ENCODE results near the gene PIM1.

DNA sequence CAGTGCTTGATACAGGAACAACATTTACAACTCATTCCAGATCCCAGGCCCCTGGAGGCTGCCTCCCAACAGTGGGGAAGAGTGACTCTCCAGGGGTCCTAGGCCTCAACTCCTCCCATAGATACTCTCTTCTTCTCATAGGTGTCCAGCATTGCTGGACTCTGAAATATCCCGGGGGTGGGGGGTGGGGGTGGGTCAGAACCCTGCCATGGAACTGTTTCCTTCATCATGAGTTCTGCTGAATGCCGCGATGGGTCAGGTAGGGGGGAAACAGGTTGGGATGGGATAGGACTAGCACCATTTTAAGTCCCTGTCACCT is 4.2 kb downstream of the PIM1 start:
- TF ChIP-seq, protein P1, sequence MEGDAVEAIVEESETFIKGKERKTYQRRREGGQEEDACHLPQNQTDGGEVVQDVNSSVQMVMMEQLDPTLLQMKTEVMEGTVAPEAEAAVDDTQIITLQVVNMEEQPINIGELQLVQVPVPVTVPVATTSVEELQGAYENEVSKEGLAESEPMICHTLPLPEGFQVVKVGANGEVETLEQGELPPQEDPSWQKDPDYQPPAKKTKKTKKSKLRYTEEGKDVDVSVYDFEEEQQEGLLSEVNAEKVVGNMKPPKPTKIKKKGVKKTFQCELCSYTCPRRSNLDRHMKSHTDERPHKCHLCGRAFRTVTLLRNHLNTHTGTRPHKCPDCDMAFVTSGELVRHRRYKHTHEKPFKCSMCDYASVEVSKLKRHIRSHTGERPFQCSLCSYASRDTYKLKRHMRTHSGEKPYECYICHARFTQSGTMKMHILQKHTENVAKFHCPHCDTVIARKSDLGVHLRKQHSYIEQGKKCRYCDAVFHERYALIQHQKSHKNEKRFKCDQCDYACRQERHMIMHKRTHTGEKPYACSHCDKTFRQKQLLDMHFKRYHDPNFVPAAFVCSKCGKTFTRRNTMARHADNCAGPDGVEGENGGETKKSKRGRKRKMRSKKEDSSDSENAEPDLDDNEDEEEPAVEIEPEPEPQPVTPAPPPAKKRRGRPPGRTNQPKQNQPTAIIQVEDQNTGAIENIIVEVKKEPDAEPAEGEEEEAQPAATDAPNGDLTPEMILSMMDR (conservative IDR thresholded peaks at IDR 0.05; ENCODE audit: low read length), result no peak
- TF ChIP-seq EZH2phosphoT487 (IDR thresholded peaks at IDR 0.05; ENCODE audit: borderline replicate concordance), result no peak

Measured in Loucy (cell line).